ENCODE measurements around the gene EFNA3.

DNA sequence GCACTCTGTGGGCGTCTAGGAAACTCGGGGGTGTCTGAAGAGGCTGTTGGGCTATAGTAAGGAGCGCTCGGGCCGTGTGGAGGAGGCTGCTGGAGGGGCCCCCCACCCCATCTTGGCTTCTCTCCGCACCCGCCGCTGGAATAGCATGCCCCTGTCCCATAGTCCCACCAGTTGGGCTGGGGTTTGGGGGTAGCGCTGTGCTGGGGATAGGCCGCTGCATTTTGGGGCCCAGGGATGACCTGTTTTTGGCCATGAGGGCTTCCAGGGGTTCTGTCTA, 511 bp downstream of the EFNA3 start:
- TF ChIP-seq, protein P1, sequence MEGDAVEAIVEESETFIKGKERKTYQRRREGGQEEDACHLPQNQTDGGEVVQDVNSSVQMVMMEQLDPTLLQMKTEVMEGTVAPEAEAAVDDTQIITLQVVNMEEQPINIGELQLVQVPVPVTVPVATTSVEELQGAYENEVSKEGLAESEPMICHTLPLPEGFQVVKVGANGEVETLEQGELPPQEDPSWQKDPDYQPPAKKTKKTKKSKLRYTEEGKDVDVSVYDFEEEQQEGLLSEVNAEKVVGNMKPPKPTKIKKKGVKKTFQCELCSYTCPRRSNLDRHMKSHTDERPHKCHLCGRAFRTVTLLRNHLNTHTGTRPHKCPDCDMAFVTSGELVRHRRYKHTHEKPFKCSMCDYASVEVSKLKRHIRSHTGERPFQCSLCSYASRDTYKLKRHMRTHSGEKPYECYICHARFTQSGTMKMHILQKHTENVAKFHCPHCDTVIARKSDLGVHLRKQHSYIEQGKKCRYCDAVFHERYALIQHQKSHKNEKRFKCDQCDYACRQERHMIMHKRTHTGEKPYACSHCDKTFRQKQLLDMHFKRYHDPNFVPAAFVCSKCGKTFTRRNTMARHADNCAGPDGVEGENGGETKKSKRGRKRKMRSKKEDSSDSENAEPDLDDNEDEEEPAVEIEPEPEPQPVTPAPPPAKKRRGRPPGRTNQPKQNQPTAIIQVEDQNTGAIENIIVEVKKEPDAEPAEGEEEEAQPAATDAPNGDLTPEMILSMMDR (IDR thresholded peaks at IDR 0.05 in 2 of 3, conservative IDR thresholded peaks at IDR 0.05 in 1 of 3; ENCODE audit: borderline replicate concordance in 1 of 3, insufficient read depth in 1 of 3, low read depth in 2 of 3, low read length in 2 of 3): no peak
- TF ChIP-seq JUND (IDR thresholded peaks at IDR 0.05) (no peak), RAD21 (IDR thresholded peaks at IDR 0.05; ENCODE audit: low read depth) (no peak), EGR1 (IDR thresholded peaks at IDR 0.05; ENCODE audit: low read depth) (no peak), POLR2A (IDR thresholded peaks at IDR 0.05; ENCODE audit: borderline replicate concordance, extremely low read depth, insufficient read depth, insufficient read length) (no peak), CBX3 (IDR thresholded peaks at IDR 0.05; ENCODE audit: low read depth) (no peak), EZH2 (IDR thresholded peaks at IDR 0.05) (no peak), EZH2phosphoT487 (IDR thresholded peaks at IDR 0.05; ENCODE audit: borderline replicate concordance) (no peak), CEBPB (IDR thresholded peaks at IDR 0.05; ENCODE audit: low read depth) (no peak)
- TF ChIP-seq, protein P2, sequence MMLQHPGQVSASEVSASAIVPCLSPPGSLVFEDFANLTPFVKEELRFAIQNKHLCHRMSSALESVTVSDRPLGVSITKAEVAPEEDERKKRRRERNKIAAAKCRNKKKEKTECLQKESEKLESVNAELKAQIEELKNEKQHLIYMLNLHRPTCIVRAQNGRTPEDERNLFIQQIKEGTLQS (IDR thresholded peaks at IDR 0.05): no peak

Measured in HCT116 (cell line).